Ovary (tissue), 9 donors: ENCODE measurements around the gene AKNAD1. TPM values are rescaled to one million over a fixed set of nuclear protein-coding genes. Genes with fewer than 3 reads are reported as not detected.
"Not testable (repeated sequence)": the region's sequence is repeated elsewhere in the genome, so short reads cannot be mapped to it uniquely, and the experiment has no call there.

ENCODE experiments used
- DNase-seq, 5 donors: peaks; one replicate each; pipeline ENCODE4 v3.0.0-alpha.2; 2019 to 2020
- H3K27ac ChIP-seq, 2 donors: fragments of 200-600 bp; one replicate each; pipeline versions ENCODE4 v1.5.1 to v1.8.0; 2019 to 2022
- H3K27me3 ChIP-seq: fragments of 200-600 bp; one replicate; pipeline ENCODE4 v1.8.0; 2022
- H3K36me3 ChIP-seq: fragments of 200-600 bp; sonication (generic); one replicate; pipeline ENCODE4 v1.5.1; 2019
- H3K4me1 ChIP-seq: one replicate; pipeline ENCODE4 v1.8.1; 2013; ENCODE audit warnings: mild to moderate bottlenecking, moderate library complexity; ENCODE audit not compliant: insufficient read depth
- H3K4me3 ChIP-seq: fragments of 200-600 bp; sonication (generic); one replicate; pipeline ENCODE4 v1.5.1; 2017
- H3K9me3 ChIP-seq, 2 donors: fragments of 200-600 bp in 1 of 2; sonication (generic) in 1 of 2; one replicate each; pipeline versions ENCODE4 v1.5.1 to v1.8.1; 2013 to 2019; ENCODE audit warnings: mild to moderate bottlenecking in 1 of 2, moderate library complexity in 1 of 2
- EP300 ChIP-seq: sonication (generic); formaldehyde crosslinking; IDR thresholded peaks from one replicate; pipeline ENCODE4 v1.6.1; 2017; ENCODE audit warnings: antibody characterized with exemption
- POLR2A ChIP-seq: fragments of 450-650 bp; IDR thresholded peaks from one replicate; pipeline ENCODE4 v1.6.1; 2017; ENCODE audit warnings: antibody characterized with exemption, mild to moderate bottlenecking, moderate library complexity
- WGBS, 3 donors: extraction: QIAGEN DNeasy Blood & Tissue Kit in 1 of 3; methylation state at CpG; one replicate each; pipeline versions ENCODE4 v1.1.5 to v1.1.7; 2013 to 2017; 5-methylcytosine and 5-hydroxymethylcytosine counted together
- intact Hi-C, 4 donors: fragments of 100-400 bp; cut with DNase I; formaldehyde crosslinking; loops; one replicate each; pipeline versions ENCODE4 v1.11.0 to v1.15.1; 2022 to 2023
- polyA plus RNA-seq, 2 donors: library from polyadenylated mRNA; stranded (reverse); fragments of 200-250 nt in 1 of 2; fragments of 350-450 nt in 1 of 2; fragmentation: Illumina TruSeq in 1 of 2; extraction: RNeasy Lipid Tissue Mini Kit (QIAGEN cat#74804) in 1 of 2; gene quantifications; one replicate each; pipeline ENCODE4 v1.2.3, GENCODE V29; 2013 to 2014
- total RNA-seq, 7 donors: library from RNA; depleted of rRNA in 2 of 7; stranded (reverse); fragments of >200 nt in 2 of 7; fragmentation: NEBNext Ultra II Directional in 3 of 7; extraction: Animal tissue kit (Norgen Biotek cat#: 25700) in 3 of 7; gene quantifications; one replicate each; pipeline versions ENCODE4 v1.1.0 to v1.2.4, GENCODE V29; 2016 to 2023
- TF ChIP-seq, protein P1 (sequence below), 3 donors: fragments of 450-650 bp in 2 of 3; fragments of 200-600 bp in 1 of 3; IDR thresholded peaks; one replicate each; pipeline versions ENCODE4 v1.5.1 to v1.8.0; 2016 to 2022; ENCODE audit warnings: antibody characterized with exemption in 3 of 3, mild to moderate bottlenecking in 1 of 3
- donor health status: DM: no; HTN: no; CAD: no; lungs with moderate emphysema.
- donor health status: DM: no; HTN: no; CAD: no.
- donor health status: Bipolar disorder and iron deficiency.
- donor health status: DM: yes; HTN: yes; CAD: no.
- donor health status: DM: no; HTN: no; CAD: no.
- donor health status: DM: yes; HTN: yes; CAD: no.

The AKNAD1 gene
- total and polyA plus RNA-seq, 9 donors, result 0.08 to 0.20 TPM; not detected in 7

DNA sequence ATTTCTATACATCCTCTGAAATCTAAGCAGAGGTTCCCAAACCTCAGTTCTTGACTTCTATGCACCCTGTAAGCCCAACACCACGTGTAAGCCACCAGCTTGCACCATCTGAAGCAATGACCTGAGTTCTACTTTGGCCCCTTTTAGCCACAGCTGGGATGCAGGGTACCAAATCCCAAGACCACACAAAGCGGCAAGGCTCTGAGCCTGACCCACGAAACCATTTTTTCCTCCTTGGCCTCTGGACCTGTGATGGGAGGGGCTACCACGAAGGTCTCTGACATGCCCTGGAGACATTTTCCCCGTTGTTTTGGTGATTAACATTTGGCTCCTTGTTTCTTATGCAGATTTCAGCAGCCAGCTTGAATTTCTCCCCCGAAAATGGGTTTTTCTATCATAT, 71.6 kb downstream of the AKNAD1 start:
- WGBS, 3 donors, result 96 to 99% (median 97%) methylated on average over 6 of the region's 6 CpGs
- DNase-seq, result no peak
- H3K27ac ChIP-seq, result no peak overlapping the region
- TF ChIP-seq, protein P1, sequence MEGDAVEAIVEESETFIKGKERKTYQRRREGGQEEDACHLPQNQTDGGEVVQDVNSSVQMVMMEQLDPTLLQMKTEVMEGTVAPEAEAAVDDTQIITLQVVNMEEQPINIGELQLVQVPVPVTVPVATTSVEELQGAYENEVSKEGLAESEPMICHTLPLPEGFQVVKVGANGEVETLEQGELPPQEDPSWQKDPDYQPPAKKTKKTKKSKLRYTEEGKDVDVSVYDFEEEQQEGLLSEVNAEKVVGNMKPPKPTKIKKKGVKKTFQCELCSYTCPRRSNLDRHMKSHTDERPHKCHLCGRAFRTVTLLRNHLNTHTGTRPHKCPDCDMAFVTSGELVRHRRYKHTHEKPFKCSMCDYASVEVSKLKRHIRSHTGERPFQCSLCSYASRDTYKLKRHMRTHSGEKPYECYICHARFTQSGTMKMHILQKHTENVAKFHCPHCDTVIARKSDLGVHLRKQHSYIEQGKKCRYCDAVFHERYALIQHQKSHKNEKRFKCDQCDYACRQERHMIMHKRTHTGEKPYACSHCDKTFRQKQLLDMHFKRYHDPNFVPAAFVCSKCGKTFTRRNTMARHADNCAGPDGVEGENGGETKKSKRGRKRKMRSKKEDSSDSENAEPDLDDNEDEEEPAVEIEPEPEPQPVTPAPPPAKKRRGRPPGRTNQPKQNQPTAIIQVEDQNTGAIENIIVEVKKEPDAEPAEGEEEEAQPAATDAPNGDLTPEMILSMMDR (IDR thresholded peaks at IDR 0.05), result no peak
- TF ChIP-seq POLR2A (no peak), EP300 (no peak)
- no peaks in the 10 kb centered on the region for H3K36me3 ChIP-seq
- peaks cover 0 to 9% of the 10 kb centered on the region in 2 donors for H3K9me3 ChIP-seq
- no peak overlapping the region for H3K4me3 ChIP-seq
- H3K27me3 ChIP-seq, result no peaks in the 10 kb centered on the region
- intact Hi-C loops, result no loop called here
- no peaks in the 10 kb centered on the region for H3K4me1 ChIP-seq

GRCh38 chr1:108781575-108781944, 75.3 kb downstream of the AKNAD1 start:
- 97 to 100% (median 100%) methylated on average over 1 of the region's 1 CpG for WGBS, 3 donors
- DNase-seq, H3K27me3 ChIP-seq, H3K9me3 ChIP-seq, H3K4me1 ChIP-seq, H3K36me3 ChIP-seq, H3K27ac ChIP-seq, intact Hi-C loops, H3K4me3 ChIP-seq: not testable (repeated sequence)

- peaks cover 0 to 7% of the 10 kb centered on the region in 2 donors for H3K9me3 ChIP-seq
- no peaks in the 10 kb centered on the region for H3K27me3 ChIP-seq
- 92 to 96% (median 95%) methylated on average over 3 of the region's 3 CpGs for WGBS, 3 donors
- intact Hi-C loops, result no loop called here
- no peak overlapping the region for H3K27ac ChIP-seq
- no peaks in the 10 kb centered on the region for H3K4me1 ChIP-seq
- TF ChIP-seq, protein P1 (IDR thresholded peaks at IDR 0.05), result no peak
- no peak for TF ChIP-seq EP300
- no peak for TF ChIP-seq POLR2A
- DNase-seq, result no peak
- H3K36me3 ChIP-seq, result no peaks in the 10 kb centered on the region
- no peak overlapping the region for H3K4me3 ChIP-seq
Observed at GRCh38 chr1:108780937-108781574, 75.8 kb downstream of the AKNAD1 start.

GRCh38 chr1:108779455-108779854, 77.4 kb downstream of the AKNAD1 start:
- Histone ChIP-seq H3K4me3 (no peak overlapping the region), H3K4me1 (no peaks in the 10 kb centered on the region), H3K27me3 (no peaks in the 10 kb centered on the region), H3K27ac (no peak overlapping the region), H3K9me3 (no peaks in the 10 kb centered on the region), H3K36me3 (no peaks in the 10 kb centered on the region)
- intact Hi-C loops, result no loop called here
- no peak for DNase-seq
- TF ChIP-seq POLR2A (no peak), EP300 (no peak)
- TF ChIP-seq, protein P1 (IDR thresholded peaks at IDR 0.05), result no peak

DNA sequence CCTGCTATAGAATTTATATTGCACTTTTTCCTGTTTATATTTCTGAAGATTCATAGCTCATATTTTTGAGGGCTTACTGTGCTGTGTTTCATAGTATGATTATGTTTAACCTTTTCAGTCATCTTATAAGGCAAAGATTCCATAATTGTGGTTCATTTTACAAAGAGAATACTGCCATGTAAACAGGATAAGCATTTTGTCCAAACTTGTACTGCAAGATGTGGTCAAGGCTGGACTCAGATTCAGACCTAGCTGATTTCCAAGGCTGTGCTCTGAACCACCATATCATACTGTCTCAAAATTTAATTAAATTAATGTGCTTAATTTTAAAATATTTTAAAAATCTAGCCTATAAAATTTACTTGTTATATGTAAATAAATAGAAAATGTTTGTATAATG, 79.1 kb downstream of the AKNAD1 start:
- no peaks in the 10 kb centered on the region for H3K4me1 ChIP-seq
- no peaks in the 10 kb centered on the region for H3K36me3 ChIP-seq
- H3K27me3 ChIP-seq, result no peaks in the 10 kb centered on the region
- intact Hi-C loops, result no loop called here
- no peak for DNase-seq
- no peaks in the 10 kb centered on the region for H3K9me3 ChIP-seq
- H3K27ac ChIP-seq, result no peak overlapping the region
- TF ChIP-seq POLR2A (no peak), EP300 (no peak)
- TF ChIP-seq, protein P1 (IDR thresholded peaks at IDR 0.05), result no peak
- H3K4me3 ChIP-seq, result no peak overlapping the region
